ENCODE results near the gene ARHGAP26.

GRCh38 chr5:142814122-142814521, 43.9 kb downstream of the ARHGAP26 start:
- no peak for TF ChIP-seq TAF1 (IDR thresholded peaks at IDR 0.05; ENCODE audit: borderline replicate concordance, insufficient read depth, low read length)
- peak in 1 of 2 experiments; percentile 58; a peak in 1 of 4 replicates for TF ChIP-seq REST (IDR thresholded peaks at IDR 0.05; ENCODE audit: insufficient read depth in 1 of 2, low read depth in 2 of 2, low read length in 2 of 2)
- TF ChIP-seq POLR2AphosphoS5 (IDR thresholded peaks at IDR 0.05; ENCODE audit: low read depth, low read length) = no peak
- peak; percentile 30 for TF ChIP-seq FOXP2 (optimal IDR thresholded peaks at IDR 0.05; ENCODE audit: borderline replicate concordance, extremely low read depth, extremely low read length, insufficient read depth)
- TF ChIP-seq SIN3A (IDR thresholded peaks at IDR 0.05; ENCODE audit: borderline replicate concordance, insufficient read depth, low read length) = no peak

Data from PFSK-1 (cell line).